HG03457 (cell line): ENCODE data around the gene TSPAN14.
"Not testable (repeated sequence)": the region's sequence is repeated elsewhere in the genome, so short reads cannot be mapped to it uniquely, and the experiment has no call there.

Experiments
- ATAC-seq: cut with Tn5 transposase; IDR thresholded peaks from one replicate; pipeline ENCODE4 v1.9.1; 2021; ENCODE audit warnings: moderate number of reproducible peaks; ENCODE audit not compliant: unreplicated experiment

TSPAN14 gene, protein sequence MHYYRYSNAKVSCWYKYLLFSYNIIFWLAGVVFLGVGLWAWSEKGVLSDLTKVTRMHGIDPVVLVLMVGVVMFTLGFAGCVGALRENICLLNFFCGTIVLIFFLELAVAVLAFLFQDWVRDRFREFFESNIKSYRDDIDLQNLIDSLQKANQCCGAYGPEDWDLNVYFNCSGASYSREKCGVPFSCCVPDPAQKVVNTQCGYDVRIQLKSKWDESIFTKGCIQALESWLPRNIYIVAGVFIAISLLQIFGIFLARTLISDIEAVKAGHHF

DNA sequence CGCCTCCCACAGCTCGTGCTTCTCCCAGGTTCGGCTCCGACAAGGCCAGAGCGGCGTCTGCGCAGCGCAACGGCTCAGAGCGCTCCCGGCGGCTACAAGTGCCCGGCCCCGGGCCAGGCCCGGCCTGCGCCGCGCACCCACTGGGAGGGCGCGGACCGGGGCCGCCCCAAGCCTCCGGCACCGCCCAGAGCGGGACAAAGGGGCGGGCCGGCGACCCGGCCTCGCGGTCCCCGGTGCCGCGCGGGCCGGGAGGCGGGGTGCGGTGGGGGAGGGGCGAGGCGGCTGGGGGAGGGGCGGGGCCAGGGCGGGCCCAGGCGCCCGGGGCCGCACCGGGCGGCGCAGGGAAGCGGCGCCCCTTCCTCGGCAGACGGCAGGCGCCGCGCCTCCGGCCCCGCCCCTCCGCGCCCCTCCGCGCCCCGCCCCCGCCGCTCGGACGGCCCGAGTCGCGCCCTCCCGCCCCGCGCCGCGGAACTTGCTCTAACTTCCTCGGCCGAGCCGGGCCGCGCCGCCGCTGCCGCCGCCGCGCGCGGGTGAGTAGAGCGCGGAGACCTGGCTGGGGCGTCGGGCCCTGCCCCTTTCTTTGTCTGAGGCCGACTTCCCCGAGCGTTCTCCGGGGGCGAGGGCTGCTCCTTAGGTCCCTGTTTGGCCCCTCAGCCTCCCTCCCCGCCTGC is at the start of gene TSPAN14:
Gene TSPAN14 (plus strand): TSS at position 469 of the 671 bp plus-strand sequence. CDS start 34,924 bp downstream, outside the sequence.
- ATAC-seq: peak; percentile 66

DNA sequence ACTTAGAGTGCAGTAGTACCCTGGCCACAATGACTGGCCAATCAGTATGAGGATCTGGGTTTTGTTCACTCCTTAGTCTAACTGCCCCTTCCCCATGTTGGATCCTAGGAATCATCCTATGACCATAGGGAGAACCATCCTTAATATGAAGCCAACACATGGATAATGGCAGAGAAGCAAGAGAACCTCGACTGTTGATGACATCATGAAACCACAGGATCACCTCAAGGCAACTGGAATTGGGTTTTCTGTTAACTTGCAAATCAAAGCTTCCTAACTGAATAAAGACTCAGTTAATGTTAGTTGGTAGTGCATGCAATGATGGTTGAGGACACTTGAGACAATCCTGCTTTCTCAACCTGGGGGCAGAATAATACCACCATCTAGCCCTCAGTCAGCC is 49.1 kb upstream of the TSPAN14 start:
- ATAC-seq: no peak

DNA sequence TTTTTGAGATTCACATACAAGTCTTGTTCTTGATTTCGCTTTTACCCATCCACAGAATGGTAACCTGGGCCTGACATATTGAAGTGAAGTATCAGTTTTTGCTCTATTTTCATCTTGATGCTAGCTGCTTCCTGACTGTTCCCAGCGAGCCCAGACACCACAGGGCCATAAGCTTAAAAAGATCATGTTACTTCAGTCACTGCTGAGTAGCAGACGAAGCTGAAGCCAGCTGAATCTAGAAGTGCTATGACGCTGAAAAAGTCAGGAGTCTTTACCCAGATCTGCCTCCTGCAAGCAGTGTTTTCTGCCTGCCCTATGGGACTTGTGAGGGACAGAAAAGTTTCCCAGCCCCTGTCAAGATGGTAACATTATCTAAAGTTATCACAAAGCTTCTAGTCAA is 48.5 kb upstream of the TSPAN14 start:
- no peak for ATAC-seq

DNA sequence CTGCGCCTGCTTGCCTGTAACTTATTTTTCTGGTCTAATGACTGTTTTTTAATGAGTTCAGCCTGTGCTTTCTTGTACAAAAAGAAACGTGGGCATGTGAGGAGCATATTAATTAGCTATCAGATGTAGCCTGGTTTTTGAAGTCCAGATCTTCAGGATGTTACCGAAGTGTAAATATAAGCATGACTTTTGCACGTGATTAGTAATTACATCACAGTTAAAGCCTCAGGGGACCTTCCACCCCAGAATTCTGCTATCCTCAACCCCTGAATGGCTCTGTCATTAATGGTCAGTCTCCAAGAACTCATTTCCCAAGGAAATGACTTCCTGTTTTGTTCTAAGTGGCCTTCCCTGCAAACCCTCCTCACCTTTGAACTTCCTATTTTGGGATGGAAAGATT is 47.9 kb upstream of the TSPAN14 start:
- ATAC-seq: no peak

DNA sequence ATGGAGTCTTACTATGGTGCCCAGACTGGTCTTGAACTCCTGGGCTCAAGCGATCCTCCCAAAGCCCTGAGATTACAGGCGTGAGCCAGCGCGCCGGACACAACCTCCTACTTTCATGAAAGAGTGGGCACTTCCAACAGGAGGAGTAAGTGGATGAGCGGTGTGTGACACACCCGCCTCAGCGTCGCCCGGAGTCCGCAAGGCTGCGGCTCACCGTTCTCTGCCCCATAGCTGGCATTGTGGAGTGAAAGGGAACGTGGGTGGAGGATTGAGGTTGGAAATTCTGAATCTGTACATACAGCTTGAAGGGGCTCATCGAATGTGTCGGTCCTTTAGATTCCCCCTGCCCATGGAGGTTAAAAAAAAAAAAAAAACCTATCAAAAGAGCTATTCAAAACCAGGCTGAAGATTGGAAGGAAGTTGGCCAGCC is 46.3 kb upstream of the TSPAN14 start:
- ATAC-seq: peak; percentile 33

DNA sequence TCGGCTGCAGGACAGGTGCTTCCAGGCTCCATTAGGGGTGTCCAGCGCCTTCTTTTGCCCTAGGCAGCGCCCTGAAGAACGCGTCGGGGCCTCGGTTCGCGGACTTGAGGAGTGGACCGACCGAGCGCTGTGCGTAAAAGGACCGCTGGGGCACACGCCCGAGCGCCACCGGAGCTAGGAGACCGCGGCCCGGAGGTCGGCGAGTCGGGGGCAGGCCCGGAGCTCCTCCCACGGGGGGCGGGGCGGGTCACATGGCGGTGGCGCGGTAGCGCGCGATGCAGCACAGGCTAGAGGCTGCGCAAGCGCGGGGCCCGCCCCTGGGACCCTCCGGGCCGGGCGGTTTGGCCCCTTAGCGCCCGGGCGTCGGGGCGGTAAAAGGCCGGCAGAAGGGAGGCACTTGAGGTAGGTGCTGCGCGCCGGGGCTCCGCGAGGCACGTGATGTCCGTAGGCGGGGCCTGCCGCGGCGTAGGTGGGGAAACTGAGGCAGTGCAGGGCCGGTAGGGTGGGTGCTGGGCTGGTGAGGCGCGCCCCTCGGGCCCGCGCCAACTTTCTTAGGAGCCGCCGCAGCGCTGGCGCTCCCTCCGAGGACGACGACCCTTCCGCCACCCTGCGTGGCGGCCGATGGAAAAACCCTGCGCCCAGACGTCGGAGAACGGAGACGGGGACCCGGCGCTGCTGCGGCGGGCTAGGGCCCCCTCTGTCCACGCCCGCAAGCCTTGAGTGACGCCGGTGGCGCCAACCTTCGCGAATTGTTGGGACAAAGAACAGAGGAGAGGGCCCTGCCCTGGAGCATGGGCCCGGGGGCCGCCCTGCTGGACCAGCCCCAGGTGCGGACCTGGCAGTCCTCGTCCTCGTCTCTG is 45.6 kb upstream of the TSPAN14 start, which contains the start of gene PRXL2A:
Gene PRXL2A (plus strand): TSS at position 310 of the 860 bp plus-strand sequence. CDS start 11,917 bp downstream, outside the sequence.
- peak; percentile 88 for ATAC-seq

DNA sequence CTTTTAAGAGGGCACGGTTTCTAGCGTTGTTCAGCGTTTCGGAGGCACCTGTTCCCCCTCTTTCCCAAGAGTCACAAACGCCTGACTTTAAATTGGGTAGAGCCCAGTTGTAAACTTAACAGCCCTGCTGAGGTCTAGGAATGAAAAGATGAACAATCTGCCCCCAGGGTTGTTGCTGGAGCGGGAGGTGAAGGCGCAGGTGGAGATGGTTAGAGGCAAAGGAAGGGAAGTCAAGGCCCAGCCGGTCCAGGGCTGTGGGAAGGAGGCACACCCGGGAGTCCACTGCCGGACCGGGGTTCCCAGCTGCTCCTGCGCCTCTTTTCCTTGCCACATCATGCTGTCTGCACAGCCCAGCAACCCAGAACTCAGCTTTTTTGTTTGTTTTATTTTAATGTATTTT is 45.0 kb upstream of the TSPAN14 start:
- no peak for ATAC-seq

DNA sequence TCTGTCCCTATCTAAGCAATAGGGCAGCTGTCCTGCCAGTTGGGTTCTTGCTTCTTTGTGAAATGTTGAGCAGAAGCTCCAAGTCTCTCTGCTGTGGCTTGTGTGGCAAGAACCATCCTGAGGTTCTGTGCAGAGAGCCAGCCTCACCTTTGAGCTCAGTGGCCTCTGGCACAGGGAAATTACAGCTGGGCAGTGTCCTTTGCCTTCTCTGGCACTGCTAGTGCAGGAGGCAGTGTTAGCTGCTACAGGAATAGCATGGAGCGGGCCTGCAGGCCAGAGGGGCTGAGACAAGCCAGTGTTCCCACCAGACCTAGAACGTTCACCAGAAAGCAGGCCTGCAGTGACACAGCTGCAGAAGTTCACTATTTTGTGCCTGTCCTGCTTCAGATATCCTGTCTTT is 44.0 kb upstream of the TSPAN14 start:
- ATAC-seq: no peak

DNA sequence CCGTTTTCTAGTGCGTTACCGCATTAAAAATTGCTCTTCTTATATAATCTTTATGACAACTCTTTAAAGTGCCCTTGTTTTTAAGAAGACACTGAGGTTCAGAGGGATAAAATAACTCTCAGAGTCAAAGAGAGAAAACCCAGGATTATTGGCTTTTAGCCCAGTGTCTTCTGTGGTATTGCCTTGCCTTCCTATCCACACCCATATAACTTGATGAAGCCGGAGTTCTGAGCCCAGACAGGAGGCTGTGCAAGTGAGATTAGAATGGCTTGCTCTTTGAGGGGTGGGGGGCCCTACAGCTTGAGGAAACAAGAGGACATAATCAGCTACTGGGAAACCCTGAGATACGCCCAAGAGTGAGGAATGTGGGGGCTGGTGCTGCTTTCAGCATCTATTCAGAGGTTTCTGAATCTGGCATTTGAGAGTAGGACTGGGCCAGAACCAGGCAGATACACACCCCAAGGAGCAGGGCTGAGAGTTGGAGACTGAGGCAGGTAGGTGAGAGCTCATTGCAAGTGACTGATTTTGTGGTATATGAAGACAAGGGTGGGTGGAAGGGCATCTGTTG is 43.4 kb upstream of the TSPAN14 start:
- ATAC-seq: no peak

DNA sequence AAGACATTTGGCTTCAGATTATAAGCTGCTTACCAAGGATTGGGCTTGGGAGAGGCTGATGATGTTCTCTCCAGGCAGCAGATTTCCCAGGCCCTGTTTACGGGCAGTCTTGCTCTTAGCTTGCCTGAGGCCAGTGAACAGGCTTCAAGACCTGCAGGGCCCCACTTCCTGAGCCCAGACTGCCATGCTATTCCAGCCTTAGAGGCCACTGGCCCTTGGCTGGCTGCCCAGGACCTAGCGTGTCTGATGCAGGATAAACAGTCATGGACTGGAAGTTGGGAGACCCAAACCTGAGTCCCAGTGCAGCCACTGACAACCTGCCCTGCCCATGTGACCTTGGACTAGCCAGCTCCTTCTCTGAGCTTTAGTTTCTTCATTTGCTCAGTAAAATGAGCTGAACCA is 42.8 kb upstream of the TSPAN14 start:
- ATAC-seq: no peak

DNA sequence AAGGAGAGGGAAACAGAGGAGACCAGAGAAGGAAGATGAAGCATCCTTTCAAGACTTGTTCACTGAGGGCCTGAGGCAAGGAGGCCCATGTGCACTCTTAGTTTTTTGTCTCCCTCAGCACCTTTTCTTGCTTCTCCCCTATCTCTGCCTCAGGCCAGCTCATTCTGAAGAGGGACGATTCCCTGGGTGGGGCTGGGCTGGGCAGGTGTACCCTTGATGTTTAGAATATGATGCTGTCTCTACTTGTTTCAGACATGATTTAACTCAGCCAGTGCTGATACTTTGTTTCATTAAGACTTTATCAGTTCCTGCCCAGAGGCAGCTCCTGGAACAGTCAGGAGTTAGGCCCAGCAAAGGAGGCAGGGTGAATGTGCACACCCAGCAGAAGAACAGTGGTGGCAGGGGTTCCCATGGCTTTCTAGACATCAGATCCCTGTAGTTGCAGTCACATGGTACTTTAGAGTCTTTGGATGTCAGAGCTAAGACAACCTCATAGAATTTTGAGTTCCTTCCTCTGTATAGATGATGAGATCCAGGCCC is 42.4 kb upstream of the TSPAN14 start:
- no peak for ATAC-seq

DNA sequence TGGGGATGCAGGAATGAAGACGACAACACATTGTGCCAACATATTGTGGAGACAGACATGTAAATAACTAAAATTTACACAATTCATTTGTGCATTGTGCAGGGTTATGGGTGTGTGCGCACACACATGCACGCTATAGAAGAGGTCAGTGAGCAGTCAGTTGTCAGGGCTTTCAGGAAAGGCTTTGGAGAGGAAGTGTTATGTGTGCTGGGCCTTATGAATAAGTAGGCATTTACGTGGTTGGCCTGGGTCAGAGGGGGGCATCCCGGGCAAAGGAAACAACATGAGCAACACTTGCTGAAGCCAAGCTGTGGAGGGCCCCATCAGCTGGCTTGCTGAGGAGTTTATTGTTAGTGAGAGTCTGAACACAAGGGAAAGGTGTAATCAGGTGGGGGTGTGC is 41.6 kb upstream of the TSPAN14 start:
- no peak for ATAC-seq

DNA sequence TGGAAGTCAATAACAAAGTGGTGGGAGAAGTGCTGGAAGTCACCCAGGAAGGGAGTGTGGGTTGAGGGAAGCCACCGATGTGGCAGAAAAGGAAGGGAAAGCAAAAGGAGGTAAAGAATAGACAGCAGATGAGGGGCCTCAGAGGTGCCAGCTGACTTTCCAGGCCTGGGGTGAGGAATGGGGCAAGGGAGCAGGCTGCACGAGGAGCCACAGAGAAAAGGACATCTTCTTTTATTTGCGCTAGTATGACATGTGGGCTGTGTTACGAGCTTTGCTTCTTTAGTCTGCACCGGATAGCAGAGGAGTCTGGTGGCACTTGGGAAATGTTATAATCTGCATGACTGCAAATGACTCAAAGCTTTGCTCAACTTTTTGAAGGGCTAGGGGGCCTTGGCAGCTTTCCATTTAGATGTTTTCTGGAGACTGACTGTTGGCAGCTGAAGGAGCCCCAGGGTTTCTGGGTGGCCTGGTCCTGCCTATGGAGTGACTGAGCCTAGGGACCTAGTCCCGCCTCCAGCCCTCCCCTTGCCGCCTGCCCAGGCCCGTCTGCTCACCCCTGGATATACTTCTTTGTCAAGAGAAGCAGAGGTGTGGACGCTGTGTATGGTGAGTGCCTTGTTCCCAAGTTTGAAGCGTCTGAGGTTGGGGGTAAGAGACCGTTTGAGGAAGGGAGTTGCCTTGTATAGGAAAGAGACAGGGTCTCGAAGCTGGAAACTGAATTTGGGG is 40.7 kb upstream of the TSPAN14 start:
- ATAC-seq: no peak

DNA sequence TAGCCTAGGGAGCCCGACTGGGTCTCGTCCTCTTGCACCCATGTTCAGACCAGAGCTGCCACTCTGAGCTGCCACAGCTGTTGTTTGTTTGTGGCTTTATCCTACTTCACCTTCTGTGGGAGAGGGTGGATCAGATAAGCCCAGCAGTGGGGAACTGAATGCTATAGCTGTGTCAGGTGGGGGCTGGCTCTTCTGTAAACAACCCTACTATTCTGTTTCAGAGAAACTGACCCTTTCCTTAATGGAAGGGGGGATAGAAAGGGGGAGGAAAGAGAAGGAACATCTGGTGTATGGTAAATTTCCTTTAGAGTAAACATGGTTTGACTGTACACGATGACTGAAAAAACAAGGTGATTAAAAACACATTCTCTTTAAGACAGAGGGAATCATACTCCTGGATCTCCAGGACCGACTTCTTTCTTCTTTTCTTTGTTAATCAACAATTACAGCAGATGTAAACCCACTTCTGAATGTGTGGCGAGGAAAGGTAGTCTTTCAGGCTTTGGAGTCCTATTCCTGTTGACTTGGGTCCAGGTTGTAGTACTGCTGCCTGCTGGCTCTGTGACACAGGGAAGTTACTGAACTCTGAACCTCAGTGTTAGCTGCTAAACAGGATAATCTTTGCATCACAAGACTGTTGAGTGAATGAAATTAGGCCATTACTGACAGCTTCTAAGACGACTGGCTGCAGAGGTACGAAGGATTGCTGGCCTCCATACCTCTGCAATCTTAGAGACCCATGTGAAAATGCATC is 39.8 kb upstream of the TSPAN14 start:
- no peak for ATAC-seq

DNA sequence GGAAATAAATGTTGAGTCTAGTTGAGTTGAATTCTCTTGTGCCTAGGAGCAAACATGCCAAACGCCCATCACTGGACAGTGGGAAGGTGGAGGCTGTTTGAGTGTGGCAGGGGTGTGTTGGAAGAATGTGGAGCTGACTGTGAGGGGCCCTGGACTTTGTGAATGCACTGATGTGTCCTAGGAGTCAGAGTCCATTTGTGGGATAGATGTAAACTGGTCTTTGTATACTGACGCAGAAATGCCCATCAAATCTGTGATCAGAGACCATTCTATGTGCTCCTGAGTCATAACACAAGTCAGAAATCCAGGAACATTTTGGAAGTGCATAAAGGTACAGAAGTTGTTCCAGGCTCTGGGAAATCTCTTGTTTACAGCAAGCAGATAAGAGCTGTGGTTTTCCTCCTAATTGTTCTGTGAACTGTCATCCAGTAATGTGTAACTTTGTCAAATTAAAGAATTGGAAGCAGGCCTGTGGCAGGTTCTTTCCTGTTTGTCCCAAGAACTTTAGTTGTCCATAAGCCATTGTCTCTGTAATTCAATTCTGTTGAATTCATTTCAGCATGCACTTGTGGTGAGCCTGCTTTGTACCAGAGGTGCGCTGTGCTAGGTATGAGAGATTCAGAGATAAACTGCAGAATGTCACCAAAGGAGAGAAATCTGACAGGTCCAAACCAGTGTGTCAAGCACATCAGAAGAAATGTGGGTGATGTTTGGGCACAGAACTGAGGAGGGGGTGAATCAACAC is 38.2 kb upstream of the TSPAN14 start:
- ATAC-seq: no peak

DNA sequence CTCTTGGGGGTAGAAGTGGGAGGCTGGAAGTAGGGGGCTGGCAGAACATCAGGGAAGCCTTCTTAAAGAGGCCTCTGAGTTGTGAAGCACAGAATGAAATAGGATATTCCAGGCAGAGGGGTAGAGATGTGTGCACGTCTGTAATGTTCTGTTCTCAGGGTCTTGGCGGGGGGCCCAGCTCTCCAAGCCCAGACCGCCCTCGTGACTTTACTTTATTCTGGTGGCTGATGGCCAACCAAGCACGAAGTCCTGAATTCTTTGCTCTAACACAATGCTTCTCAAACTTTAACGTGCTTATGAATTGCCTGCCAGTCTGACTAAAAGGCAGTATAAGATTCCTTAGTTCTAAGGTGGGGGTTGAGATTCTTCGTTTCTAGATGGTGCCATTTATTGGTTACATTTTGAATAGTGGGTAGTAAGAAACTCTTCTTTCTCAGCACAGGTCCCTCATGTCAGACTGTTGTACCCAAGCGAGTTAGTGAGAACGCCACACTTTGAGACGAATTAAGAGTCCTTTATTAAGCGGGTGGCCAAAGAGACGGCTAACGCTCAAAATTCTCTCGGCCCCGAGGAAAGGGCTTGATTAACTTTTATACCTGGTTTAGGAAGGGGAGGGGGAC is 37.5 kb upstream of the TSPAN14 start:
- no peak for ATAC-seq

DNA sequence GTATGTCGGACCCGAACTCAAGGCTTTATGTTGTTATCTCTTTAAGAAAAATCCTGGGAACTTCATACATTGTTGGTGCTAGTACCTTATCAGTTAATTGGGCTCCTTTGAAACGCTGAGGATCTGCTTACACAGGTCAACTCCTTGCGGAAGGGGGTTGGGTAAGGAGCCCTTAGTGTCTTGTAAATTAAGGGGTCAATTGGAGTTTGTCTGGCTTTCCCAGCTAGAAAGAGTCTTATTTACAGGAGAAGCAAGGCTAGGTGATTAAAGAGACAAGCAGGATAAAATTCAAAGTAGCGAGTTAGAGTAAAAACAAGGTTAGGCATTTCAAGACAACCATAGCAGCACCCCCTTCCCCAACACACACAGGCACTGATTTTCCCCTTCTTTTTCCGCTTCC is 36.9 kb upstream of the TSPAN14 start:
- ATAC-seq: not testable (repeated sequence)

DNA sequence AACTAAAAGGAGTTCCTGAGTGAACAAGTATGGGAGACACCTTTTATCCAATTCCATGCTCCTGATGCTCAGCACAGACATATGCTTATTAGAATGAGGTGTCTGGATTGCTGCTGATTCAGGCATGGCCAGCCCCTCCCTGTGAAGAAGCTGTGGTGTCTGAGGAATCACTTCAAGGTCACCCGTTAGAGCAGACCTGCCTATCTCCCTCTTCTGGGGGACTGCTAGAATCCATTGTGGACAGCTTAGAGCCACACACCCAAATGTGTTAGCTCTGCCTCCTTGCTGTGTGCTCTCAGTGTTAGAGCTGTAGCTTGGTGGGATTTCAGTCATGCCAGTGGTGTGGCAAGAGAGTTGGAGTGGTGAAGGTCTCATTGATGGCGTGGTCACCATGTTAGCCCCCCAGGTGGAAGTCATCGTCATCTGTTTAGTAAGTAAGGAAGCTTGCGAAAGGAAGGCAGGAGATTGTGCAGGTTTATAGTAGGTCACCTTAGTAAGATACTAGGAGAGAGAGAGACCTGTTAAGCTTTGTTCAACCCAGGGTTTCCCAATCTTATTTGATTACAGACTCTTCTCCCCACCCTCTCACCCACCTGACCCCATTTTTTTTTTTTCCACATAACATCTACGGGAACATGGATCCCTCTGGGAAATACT is 32.9 kb upstream of the TSPAN14 start:
- no peak for ATAC-seq
